ENCODE data around the gene MFN2.

GRCh38 chr1:11985171-11985570 is 4.9 kb downstream of the MFN2 start:
- no peak for TF ChIP-seq POLR2A (IDR thresholded peaks at IDR 0.05)
- no peak for TF ChIP-seq CTCF (IDR thresholded peaks at IDR 0.05)
